Tibial nerve (tissue), 4 donors: Measurements from ENCODE around the gene CLDN1. TPM values are rescaled to one million over a fixed set of nuclear protein-coding genes. Genes with fewer than 3 reads are reported as not detected.

ENCODE experiments used
- DNase-seq, 2 donors: peaks; one replicate each; pipeline ENCODE4 v3.0.0-alpha.2; 2019; ENCODE audit warnings: low spot score in 2 of 2
- H3K27ac ChIP-seq, 4 donors: fragments of 200-600 bp; sonication (generic) in 3 of 4; one replicate each; pipeline ENCODE4 v1.5.1; 2017 to 2019; ENCODE audit warnings: mild to moderate bottlenecking in 1 of 4
- H3K27me3 ChIP-seq, 2 donors: fragments of 200-600 bp; sonication (generic) in 1 of 2; one replicate each; pipeline versions ENCODE4 v1.5.1 to v1.6.0; 2017 to 2019
- H3K36me3 ChIP-seq, 3 donors: fragments of 200-600 bp; sonication (generic); one replicate each; pipeline ENCODE4 v1.5.1; 2018 to 2019
- H3K4me1 ChIP-seq, 4 donors: fragments of 200-600 bp; sonication (generic) in 3 of 4; one replicate each; pipeline ENCODE4 v1.5.1; 2017 to 2019
- H3K4me3 ChIP-seq, 4 donors: fragments of 200-600 bp; sonication (generic) in 3 of 4; one replicate each; pipeline ENCODE4 v1.5.1; 2017 to 2019; ENCODE audit warnings: mild to moderate bottlenecking in 1 of 4, moderate library complexity in 1 of 4
- H3K9me3 ChIP-seq, 4 donors: fragments of 200-600 bp; sonication (generic) in 3 of 4; one replicate each; pipeline ENCODE4 v1.5.1; 2017 to 2019
- EP300 ChIP-seq, 2 donors: sonication (generic); formaldehyde crosslinking; IDR thresholded peaks; one replicate each; pipeline ENCODE4 v1.6.1; 2017; ENCODE audit warnings: antibody characterized with exemption in 2 of 2, mild to moderate bottlenecking in 1 of 2
- POLR2A ChIP-seq, 2 donors: fragments of 450-650 bp; IDR thresholded peaks; one replicate each; pipeline ENCODE4 v1.6.1; 2017; ENCODE audit warnings: antibody characterized with exemption in 2 of 2, mild to moderate bottlenecking in 2 of 2, moderate library complexity in 2 of 2
- WGBS, 2 donors: methylation state at CpG; one replicate each; pipeline ENCODE4 v1.1.5; 2018; 5-methylcytosine and 5-hydroxymethylcytosine counted together
- total RNA-seq, 4 donors: library from RNA; depleted of rRNA; stranded (reverse); fragments of >200 nt; gene quantifications; one replicate each; pipeline ENCODE4 v1.1.0, GENCODE V29; 2016
- TF ChIP-seq, protein P1 (sequence below), 5 experiments: fragments of 200-600 bp in 3 of 5; fragments of 450-650 bp in 2 of 5; sonication (generic) in 3 of 5; IDR thresholded peaks; one replicate each; pipeline ENCODE4 v1.5.1; 2016 to 2019; ENCODE audit warnings: antibody characterized with exemption in 5 of 5, mild to moderate bottlenecking in 3 of 5, moderate library complexity in 2 of 5

The CLDN1 gene
- total RNA-seq, 4 donors from 2014 or later = 74.7 to 208 (median 133) TPM

DNA sequence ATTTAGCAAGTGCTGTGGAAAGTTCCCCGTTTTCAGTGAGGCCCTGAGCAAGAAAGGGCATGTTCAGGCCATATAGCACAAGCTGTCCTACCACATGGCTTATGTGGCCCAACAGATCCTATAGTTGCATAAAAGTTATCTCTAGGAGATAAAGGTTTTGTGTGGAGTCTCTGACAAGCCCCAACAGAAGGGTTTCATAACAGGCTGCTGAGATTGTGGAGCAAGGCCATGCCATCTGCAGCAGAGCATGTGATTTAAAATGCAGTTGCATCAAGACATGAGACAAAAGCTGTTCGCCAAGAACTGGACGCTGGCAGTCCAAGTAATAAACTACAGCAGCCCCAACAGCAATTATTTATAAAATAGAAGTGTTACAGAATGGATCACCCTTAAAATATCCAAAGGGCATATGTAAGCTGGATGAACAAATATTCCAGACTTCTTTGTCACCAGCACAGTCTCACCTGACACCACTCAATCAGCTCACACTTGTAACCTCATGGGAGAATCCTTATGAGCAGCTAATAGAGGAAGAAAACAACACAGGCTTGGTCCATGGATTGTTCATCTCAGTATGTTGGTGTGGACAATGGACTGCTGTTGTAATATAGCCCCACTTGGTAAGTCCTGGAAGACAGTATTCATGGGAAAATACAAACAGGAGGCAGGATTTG, 14.4 kb upstream of the CLDN1 start:
- Histone ChIP-seq H3K36me3 (no peaks in the 10 kb centered on the region), H3K9me3 (no peaks in the 10 kb centered on the region), H3K27me3 (no peaks in the 10 kb centered on the region), H3K27ac (no peak overlapping the region), H3K4me1 (no peaks in the 10 kb centered on the region), H3K4me3 (no peak overlapping the region)
- WGBS, 2 donors = 82 to 90% methylated on average over 3 of the region's 3 CpGs
- TF ChIP-seq POLR2A (IDR thresholded peaks at IDR 0.05) (no peak), EP300 (IDR thresholded peaks at IDR 0.05) (no peak)
- TF ChIP-seq, protein P1, sequence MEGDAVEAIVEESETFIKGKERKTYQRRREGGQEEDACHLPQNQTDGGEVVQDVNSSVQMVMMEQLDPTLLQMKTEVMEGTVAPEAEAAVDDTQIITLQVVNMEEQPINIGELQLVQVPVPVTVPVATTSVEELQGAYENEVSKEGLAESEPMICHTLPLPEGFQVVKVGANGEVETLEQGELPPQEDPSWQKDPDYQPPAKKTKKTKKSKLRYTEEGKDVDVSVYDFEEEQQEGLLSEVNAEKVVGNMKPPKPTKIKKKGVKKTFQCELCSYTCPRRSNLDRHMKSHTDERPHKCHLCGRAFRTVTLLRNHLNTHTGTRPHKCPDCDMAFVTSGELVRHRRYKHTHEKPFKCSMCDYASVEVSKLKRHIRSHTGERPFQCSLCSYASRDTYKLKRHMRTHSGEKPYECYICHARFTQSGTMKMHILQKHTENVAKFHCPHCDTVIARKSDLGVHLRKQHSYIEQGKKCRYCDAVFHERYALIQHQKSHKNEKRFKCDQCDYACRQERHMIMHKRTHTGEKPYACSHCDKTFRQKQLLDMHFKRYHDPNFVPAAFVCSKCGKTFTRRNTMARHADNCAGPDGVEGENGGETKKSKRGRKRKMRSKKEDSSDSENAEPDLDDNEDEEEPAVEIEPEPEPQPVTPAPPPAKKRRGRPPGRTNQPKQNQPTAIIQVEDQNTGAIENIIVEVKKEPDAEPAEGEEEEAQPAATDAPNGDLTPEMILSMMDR (IDR thresholded peaks at IDR 0.05) = no peak
- DNase-seq = no peak

DNA sequence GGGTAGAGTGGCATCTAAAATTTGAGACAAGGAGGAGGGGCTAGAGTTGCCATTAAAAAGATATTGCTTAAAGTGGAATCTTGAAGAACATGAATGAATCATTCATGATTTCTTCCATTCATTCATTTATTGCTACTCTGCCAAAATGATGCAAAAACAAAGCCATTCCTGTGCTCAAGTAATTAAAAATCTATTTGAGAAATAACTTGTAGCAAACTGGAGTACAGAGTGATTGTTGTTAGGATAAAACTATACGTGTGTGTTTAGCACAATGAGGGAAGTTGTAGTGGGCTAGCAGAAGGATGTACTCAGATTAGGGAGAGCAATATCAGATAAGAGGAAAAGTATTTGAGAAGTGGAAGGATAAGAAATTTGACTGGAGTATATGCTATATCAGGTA, 11.7 kb upstream of the CLDN1 start:
- no peak for DNase-seq
- Histone ChIP-seq H3K4me1 (no peaks in the 10 kb centered on the region), H3K27me3 (no peaks in the 10 kb centered on the region), H3K36me3 (no peaks in the 10 kb centered on the region), H3K27ac (no peak overlapping the region), H3K9me3 (no peaks in the 10 kb centered on the region), H3K4me3 (no peak overlapping the region)
- WGBS, 2 donors = 33 to 41% methylated on average over 1 of the region's 1 CpG
- TF ChIP-seq, protein P1 (IDR thresholded peaks at IDR 0.05) = no peak
- TF ChIP-seq EP300 (IDR thresholded peaks at IDR 0.05) (no peak), POLR2A (IDR thresholded peaks at IDR 0.05) (no peak)

DNA sequence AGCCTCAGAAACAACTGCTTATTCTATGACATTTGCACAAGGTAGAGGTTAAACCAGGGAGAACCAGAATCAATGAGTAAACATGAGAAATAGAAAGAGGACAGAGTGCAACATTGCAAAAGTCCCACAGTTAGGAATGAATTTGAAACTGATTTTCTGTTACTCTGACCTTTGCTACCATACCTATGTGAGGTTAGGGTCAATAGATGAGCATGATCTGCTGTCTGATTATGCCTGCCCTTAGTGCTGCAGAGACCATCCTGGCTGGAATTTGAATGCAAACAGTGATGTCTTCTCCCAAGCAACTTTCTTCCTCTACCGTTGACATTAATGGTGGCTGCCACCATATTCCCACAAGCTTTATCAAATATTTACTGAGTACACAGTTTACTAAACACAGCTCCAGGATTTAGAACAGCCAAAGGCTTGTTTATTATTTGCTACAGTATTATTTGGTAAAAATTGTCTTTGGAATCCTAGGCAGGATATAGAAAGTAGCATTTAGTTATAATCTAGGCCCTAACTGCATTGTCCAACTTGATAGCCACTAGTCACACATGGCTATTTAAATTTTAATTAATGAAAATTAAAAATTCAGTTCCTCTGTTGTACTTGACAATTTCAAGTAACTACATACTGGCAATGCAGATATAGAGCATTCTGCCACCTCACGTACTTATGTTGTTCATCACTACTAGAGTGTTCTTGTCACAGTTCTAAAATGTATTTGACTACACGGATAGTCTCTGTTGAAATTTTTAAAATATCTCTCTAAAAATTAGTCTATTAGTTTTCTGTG, 8.9 kb upstream of the CLDN1 start:
- Histone ChIP-seq H3K36me3 (no peaks in the 10 kb centered on the region), H3K9me3 (no peaks in the 10 kb centered on the region), H3K4me1 (peaks cover 0 to 6% (median 2%) of the 10 kb centered on the region in 4 donors), H3K27ac (no peak overlapping the region), H3K4me3 (no peak overlapping the region), H3K27me3 (no peaks in the 10 kb centered on the region)
- DNase-seq = no peak
- 75 to 76% methylated on average over 3 of the region's 3 CpGs for WGBS, 2 donors
- TF ChIP-seq POLR2A (IDR thresholded peaks at IDR 0.05) (no peak), EP300 (IDR thresholded peaks at IDR 0.05) (no peak)
- TF ChIP-seq, protein P1 (IDR thresholded peaks at IDR 0.05) = no peak

DNA sequence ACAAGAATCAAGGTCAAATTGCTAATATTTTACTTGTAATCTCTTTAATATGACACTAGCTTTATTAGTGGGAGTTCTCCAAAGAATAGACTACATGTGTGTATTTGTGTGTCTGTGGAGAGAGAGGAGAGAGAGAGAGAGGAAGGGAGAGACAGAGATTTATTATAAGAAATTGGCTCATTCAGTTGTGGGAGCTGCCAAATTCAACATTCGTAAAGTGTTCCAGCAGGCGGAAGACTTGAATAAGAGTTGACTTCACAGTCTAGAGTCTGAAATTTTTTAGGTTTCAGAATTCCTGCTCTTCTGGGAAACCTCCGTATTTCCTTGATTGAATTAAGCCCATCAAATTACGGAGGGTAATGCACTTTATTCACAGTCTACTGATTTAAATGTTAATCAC, 4.7 kb upstream of the CLDN1 start:
- Histone ChIP-seq H3K4me3 (no peak overlapping the region), H3K9me3 (no peaks in the 10 kb centered on the region), H3K36me3 (no peaks in the 10 kb centered on the region), H3K4me1 (peaks cover 0 to 17% (median 4%) of the 10 kb centered on the region in 4 donors), H3K27ac (no peak overlapping the region), H3K27me3 (no peaks in the 10 kb centered on the region)
- WGBS, 2 donors = 17 to 19% methylated on average over 4 of the region's 4 CpGs
- DNase-seq = no peak
- TF ChIP-seq, protein P1 (IDR thresholded peaks at IDR 0.05) = no peak
- no peak for TF ChIP-seq POLR2A (IDR thresholded peaks at IDR 0.05)
- TF ChIP-seq EP300 (IDR thresholded peaks at IDR 0.05) = no peak

DNA sequence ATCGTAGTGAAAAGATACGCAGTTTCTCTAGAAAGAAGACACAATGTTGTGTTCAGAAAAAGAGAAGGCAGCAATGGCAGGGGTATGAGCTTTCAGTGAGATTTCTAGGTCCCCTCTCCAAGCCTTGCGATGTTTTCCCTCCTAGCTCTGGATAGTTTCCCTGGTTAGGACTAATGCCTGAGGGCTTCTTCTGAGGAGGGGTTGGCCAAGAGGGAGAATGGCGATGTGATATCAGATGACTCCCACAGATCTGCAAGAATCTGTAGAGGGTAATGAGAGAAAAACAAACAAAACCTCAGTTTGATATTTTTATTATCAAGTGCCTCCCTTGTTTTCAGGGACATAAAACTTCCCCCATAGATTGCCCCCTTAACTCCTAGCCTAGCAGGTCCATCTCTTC, 4.1 kb upstream of the CLDN1 start:
- Histone ChIP-seq H3K4me3 (no peak overlapping the region), H3K27ac (no peak overlapping the region), H3K27me3 (no peaks in the 10 kb centered on the region), H3K36me3 (no peaks in the 10 kb centered on the region), H3K4me1 (peaks cover 0 to 21% (median 4%) of the 10 kb centered on the region in 4 donors), H3K9me3 (no peaks in the 10 kb centered on the region)
- TF ChIP-seq, protein P1 (IDR thresholded peaks at IDR 0.05) = no peak
- TF ChIP-seq EP300 (IDR thresholded peaks at IDR 0.05) = no peak
- TF ChIP-seq POLR2A (IDR thresholded peaks at IDR 0.05) = no peak
- WGBS, 2 donors = 81 to 88% methylated on average over 4 of the region's 4 CpGs
- no peak for DNase-seq
